Mononuclear cell (primary cell): ENCODE measurements around the gene TRIM29. TPM values are rescaled to one million over a fixed set of nuclear protein-coding genes. Genes with fewer than 3 reads are reported as not detected.

Experiments
- H3K27me3 ChIP-seq: 2 replicates; pipeline ENCODE4 v1.6.0; 2011; ENCODE audit warnings: low read length, control low read depth; ENCODE audit not compliant: insufficient read depth
- H3K4me1 ChIP-seq: 2 replicates; pipeline ENCODE4 v1.5.1; 2011; ENCODE audit warnings: mild to moderate bottlenecking, low read length, control low read depth; ENCODE audit not compliant: insufficient read depth
- H3K4me3 ChIP-seq: 2 replicates; pipeline ENCODE4 v1.5.1; 2011; ENCODE audit warnings: mild to moderate bottlenecking, low read length, moderate library complexity
- H3K9me3 ChIP-seq: 2 replicates; pipeline ENCODE4 v1.5.1; 2011; ENCODE audit warnings: low read depth, mild to moderate bottlenecking, control low read depth, low read length
- total RNA-seq: library from RNA; depleted of rRNA; stranded (reverse); fragments of >200 nt; gene quantifications from one replicate; pipeline ENCODE4 v1.2.3, GENCODE V29; 2012

Gene TRIM29
- total RNA-seq, 1 donor: not detected

DNA sequence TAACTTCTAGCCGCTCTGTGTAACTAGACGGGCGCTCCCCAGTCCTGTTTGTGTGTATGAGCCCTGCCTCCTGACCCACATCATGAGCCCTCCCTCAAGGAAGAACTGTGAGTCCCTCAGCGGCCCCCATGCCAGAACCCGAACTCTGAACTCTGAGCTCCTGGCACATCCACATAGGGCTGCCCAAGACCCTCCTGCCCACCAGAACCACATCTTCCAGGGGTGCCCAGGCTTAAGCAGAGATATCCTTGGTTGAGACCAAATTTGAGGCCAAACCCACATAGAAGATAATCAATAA, 3.0 kb downstream of the TRIM29 start:
- Histone ChIP-seq H3K9me3 (no peaks in the 10 kb centered on the region), H3K4me3 (no peak overlapping the region), H3K4me1 (no peaks in the 10 kb centered on the region), H3K27me3 (no peaks in the 10 kb centered on the region)

DNA sequence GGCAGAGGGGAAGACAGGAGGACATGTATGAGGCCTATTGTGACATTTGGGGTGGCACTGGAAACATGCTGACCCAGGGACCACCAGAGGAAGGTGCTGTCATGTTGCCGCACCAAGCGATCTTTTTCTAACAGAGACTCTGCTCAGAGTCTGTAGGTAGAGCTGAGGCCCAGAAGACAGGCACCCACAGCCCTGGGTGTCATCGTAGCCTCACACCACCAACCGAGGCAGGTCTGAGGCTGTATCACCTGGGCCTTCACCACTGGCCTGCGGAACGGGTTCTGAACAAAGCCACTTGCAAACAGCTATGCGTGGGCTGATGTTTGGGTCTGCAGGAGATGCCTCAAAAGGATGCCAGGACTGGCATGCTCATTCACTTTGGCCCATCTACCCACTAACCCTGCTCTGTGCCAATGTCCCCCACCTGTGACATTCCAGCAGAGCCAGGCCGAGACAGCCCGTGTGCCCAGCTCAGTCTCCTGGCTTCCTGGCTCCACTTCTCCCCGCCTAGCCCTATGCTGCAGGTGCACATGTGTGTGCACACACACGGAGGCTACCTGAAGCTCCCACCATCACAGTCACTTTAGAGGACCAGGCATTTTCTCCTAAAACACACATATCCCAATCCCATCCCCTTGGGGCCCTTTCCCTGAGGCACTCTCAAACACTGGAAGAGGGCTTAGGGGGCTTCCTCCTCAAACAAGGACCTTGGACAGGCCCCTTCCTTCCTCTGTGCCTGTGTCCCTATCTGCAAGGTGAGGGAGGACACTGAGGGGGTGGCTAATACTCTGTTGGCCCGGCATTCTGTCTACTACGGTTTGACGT, 3.6 kb downstream of the TRIM29 start:
- no peaks in the 10 kb centered on the region for H3K9me3 ChIP-seq
- no peak overlapping the region for H3K4me3 ChIP-seq
- H3K4me1 ChIP-seq: no peaks in the 10 kb centered on the region
- no peaks in the 10 kb centered on the region for H3K27me3 ChIP-seq

DNA sequence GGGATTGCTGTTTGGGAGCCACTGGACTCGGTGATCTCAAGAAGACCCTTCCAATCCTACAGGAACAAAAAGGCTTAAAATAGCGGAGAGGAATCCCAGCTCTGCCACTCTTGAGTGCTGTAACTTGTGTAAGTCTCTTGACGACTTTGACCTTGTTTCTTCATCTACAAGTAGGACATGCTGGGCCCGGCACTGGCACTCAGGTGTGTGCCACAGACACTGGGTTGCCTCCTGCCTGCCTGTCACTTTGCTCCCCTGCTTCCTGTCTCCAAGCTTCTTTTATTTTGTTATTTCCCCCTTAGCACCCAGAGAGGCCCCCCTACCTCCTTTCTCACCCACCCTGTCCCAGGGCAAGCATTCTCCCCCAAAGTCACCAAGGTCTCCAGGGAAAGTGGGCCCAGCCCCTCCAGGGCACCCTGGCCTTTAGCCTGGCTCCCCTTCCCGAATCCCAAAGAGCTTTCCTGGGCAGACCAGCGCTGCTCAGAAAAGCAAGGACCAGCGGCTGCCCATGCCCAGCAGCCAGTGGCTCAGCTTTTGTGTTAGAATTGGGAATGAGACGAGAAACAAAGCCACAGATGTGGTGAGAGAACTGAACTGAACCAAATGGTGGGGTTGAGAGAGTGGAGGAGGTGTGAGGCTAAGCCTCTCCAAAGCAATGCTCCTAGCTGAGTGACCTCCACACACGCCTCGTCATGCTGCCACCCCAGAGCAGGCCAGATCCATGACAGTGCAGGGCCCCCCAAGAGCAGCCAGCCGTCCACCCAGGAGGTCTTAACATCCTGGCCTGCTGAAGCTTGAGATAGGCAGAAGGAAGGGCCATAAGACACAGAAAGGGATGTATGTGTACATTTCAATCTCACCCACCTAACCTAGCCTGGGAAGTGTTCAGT, 4.5 kb downstream of the TRIM29 start:
- Histone ChIP-seq H3K4me3 (no peak overlapping the region), H3K27me3 (no peaks in the 10 kb centered on the region), H3K4me1 (no peaks in the 10 kb centered on the region), H3K9me3 (no peaks in the 10 kb centered on the region)

DNA sequence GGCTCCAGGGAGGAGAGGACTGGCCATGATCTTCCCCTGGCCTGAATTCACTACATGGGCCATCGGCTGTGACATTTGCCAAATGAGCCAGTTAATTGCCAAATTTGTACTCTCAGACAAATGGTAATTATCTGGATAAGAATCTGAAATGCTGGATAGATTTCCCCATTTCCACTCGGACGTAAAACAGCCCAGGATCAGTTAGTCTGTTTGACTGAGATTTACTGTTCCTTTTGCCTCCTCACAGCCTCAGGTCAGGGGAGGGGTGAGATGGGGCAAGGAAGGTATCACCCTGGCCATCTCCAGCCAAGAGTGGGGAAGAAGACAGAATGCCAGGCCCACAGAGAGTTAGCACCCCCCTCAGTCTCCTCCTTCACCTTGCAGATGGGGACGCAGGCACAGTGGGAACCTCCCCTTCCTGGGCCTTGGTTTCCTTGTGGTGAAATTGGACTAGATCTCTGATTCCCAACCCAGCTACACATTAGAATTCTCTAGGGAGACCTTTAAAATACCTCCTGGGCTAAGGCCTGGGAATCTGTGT, 5.2 kb downstream of the TRIM29 start:
- Histone ChIP-seq H3K27me3 (no peaks in the 10 kb centered on the region), H3K4me1 (no peaks in the 10 kb centered on the region), H3K4me3 (no peak overlapping the region), H3K9me3 (no peaks in the 10 kb centered on the region)

DNA sequence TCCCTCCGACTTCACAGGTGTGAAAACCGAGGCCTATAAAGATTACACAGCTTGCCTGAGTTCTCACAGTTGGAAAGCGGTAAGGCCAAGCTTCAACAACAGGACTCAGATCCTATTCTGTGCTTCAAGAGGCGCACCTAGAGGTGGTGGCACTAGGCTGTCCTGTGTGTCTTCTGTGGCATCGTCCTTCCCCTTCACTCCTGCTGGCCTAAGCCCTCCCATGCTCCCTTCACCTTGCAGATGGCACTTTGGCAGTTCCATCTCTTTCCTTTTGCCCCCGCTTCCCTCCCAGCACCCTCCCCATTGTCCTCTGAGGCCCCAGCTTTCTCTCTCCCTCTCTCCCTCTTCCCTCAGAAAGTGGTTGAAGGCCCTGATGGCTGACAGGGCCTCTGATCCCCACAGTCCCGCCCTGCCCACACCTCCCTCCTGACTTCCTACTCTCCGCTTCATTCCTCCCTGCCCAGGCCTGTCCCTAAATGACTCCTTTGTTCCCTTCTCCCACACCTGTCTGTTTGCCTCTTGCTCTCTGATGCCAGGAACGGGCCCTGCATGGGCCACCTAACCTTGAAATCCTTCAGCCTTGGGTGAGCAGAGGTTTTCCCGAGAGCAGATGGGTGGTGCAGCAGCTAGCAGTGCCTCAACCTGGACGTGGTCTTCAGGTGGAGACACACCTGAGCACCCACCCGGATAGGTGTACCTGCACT, 5.8 kb downstream of the TRIM29 start:
- no peaks in the 10 kb centered on the region for H3K4me1 ChIP-seq
- H3K27me3 ChIP-seq: no peaks in the 10 kb centered on the region
- H3K9me3 ChIP-seq: no peaks in the 10 kb centered on the region
- H3K4me3 ChIP-seq: no peak overlapping the region

DNA sequence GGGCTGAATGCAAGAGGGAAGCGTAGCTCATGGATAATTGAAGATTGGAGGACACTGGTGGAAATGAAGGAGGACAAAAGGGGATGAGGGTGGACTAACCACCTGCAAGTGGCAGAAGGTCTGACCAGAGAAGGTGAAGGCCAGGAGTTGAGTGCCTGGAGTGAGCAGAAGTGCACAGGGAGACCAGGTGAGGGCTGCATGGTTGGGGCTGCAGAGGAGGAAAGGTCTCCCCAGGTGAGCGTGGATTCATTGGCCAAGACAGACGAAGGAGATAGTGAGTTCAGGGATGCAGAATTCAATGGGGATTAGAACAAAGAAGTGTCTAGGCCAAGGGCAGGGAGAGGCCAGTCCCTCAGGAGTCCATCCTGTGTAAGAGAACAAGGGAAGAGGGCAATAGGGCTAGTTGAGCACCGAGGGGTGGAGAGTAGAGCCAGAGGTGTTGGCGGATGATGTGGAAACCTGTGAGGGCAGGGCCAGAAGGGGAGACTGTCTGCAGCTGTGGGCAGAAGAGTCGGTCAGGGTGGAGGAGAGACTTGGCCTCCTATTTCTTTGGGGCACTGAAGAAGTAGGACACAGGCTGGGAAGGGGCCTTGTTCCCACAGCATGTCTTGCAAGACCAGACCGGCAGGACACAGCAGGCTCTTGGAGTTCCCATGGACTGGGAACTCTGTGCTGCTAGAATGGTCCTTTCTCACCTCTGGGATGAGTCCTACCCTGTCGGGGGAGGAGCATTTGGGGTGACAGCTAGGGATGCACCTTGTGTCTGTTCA, 6.7 kb downstream of the TRIM29 start:
- H3K4me3 ChIP-seq: no peak overlapping the region
- H3K4me1 ChIP-seq: no peaks in the 10 kb centered on the region
- no peaks in the 10 kb centered on the region for H3K9me3 ChIP-seq
- H3K27me3 ChIP-seq: no peaks in the 10 kb centered on the region

DNA sequence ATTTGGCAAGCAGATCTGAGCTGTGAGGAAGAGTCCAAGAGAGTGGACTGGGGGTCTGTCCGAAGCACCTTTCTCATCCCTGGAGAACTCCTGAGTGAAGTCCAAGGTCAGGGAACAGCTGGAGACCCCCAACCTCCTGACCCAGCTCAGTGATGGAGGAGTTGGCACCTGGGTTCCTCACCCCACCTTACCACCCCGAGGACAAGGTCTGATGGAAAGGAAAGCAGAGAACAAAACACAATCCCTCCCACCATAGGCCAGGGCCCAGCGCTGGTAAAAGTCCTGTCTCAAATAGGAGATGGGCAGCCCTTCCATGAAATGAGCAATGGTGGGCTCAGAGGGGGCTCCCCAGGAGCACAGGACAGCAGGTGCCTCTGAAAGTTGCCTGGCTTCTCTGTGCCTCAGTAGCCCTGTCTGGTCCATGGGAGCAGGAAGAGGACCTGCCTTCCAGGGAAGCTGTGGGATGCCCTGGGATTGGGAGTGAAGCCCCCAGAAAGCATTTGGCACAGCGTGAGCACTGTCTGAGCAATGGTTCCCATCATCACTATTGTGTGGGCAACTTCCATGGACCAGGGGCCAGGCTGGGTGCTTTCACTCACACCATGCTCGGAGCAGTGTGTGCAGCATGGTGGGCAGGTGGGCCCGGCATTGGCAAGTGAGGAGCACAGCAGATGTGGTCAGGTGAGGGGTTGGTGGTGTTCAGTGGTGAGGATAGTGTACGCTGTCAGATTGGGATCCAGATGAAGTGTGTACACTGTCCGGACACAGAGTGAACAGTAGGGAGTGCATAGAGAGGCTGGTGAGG, 7.5 kb downstream of the TRIM29 start:
- H3K9me3 ChIP-seq: no peaks in the 10 kb centered on the region
- no peak overlapping the region for H3K4me3 ChIP-seq
- H3K27me3 ChIP-seq: no peaks in the 10 kb centered on the region
- no peaks in the 10 kb centered on the region for H3K4me1 ChIP-seq

DNA sequence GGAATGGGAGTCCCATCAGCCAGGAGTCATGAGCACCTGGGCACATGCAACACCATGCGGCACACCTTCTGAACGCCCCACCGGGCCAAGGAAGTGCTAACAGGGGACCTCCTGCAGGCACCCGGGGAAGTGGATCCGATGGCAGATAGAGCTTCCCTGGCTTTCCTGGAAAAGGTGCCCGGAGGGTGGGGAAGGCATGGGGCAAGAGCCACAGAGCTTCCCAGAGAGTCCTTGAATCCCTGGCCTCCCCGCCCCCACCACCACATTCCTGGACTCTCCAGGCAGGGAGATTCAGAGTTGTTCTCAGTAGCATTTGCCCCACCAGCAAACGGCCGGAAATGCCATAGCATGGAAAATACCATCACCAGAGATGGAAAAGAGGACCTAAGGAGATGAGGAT, 8.3 kb downstream of the TRIM29 start:
- H3K27me3 ChIP-seq: no peaks in the 10 kb centered on the region
- no peaks in the 10 kb centered on the region for H3K4me1 ChIP-seq
- no peaks in the 10 kb centered on the region for H3K9me3 ChIP-seq
- H3K4me3 ChIP-seq: no peak overlapping the region

DNA sequence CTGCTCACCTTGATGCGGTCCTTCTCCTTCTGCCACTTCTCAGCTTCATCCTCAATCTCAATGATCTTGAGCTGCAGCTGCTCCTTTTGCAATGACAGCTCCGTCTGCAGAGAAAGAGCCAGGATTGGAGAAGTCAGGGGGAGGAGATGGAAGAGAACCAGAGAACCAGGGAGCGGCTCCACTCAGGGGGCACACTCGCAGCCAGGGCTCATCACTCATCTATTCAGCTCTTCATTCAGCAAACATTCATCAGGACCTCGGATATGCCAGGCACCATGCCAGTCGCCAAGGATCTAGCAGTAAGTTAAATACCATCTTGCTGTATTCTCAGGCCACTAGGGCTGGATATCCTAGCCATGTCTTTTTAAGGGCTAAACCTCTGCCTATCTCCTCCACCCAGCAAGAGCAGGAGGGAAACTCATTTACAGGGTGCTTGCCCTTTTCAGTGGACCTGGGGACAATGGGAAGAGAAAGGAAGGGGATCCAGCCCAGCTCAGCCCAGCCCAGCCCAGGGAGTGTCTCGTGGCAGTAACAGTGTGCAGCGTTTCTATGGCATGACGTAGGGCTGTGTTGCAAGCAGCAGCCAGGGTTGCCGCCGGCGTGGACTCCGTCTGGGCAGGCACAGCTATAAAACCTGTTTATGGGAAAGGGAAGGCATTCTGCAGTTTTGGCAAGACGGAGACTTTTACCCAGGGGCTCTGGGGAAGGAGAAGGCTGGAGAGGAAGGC, 9.4 kb downstream of the TRIM29 start:
- H3K9me3 ChIP-seq: no peaks in the 10 kb centered on the region
- H3K4me3 ChIP-seq: no peak overlapping the region
- no peaks in the 10 kb centered on the region for H3K4me1 ChIP-seq
- no peaks in the 10 kb centered on the region for H3K27me3 ChIP-seq

DNA sequence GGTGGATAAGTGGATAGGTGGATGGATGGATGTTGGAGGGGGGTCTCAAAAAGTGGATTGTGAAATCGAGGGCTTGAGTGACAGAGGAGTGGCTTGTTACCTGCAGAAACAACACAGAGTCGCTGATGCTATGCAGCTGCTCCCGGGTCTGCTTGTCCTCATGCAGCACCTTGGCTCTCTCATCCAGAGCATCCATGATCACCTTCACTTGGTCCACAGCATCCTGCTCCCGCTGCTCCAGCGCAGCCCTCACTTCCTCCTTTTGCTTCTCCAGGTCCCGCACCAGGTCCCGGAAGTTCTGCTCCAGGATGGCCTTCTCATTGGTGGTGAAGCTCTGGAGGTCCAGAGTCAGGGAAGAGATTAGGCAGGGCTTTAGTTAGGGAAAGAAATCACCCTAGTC, 10.7 kb downstream of the TRIM29 start:
- no peak overlapping the region for H3K4me3 ChIP-seq
- no peaks in the 10 kb centered on the region for H3K27me3 ChIP-seq
- H3K4me1 ChIP-seq: no peaks in the 10 kb centered on the region
- no peaks in the 10 kb centered on the region for H3K9me3 ChIP-seq

DNA sequence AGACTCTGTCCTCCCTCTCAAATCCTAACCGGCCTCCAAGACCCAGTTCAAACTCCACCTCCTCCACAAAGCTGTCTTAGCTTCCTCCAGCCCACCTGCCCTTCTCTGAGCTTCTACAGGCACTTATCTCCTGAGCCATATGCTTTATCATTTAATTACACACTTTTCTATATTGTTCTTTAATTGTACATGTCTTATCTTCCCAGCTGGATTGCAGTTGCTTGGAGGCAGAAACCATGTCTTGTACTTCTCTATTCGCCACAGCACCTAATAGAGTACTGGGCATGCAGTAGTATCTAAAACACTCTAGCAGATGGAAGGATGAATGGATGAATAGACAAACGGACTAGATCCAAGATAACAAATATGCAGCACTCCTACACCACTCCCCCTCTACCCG, 11.3 kb downstream of the TRIM29 start:
- Histone ChIP-seq H3K4me1 (no peaks in the 10 kb centered on the region), H3K9me3 (no peaks in the 10 kb centered on the region), H3K4me3 (no peak overlapping the region), H3K27me3 (no peaks in the 10 kb centered on the region)

DNA sequence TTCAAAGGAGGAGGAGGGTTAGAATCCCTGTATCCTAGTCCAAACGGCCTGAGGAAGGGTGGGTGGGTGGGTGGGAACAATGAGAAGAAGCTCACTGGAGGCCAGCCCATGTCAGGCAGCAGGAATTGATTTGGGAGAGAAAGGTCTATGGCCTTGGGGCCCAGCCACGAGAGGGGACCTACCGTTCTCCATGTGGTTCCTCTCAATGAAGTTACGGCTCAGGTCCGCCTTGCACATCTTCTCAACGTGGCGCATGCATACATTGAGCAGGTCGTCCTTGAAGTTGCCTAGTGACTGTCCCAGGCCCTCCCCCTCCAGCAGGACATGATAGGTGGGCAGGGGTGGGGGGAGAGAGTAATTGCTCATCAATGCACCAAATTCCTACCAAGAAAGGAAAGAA, 12.4 kb downstream of the TRIM29 start:
- no peaks in the 10 kb centered on the region for H3K9me3 ChIP-seq
- no peak overlapping the region for H3K4me3 ChIP-seq
- no peaks in the 10 kb centered on the region for H3K27me3 ChIP-seq
- no peaks in the 10 kb centered on the region for H3K4me1 ChIP-seq

DNA sequence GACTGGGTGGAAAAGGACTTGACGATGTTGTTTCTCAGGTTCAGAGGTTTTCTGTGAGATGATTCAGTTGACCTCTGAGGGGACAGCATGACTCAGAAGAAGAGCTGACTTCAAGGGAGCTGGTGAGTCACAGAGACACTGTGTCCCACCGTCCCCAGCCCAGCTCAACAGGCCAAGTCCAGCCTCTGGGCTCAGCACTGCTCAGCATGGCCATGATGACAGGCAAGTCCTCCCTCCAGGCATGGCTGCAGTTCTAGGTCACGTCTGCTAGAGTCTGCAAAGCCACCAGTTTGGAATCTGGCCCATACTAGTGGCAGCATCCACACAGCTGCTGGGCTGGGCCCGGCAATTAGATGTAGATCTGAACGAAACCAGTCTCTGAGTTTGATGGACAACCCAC, 12.9 kb downstream of the TRIM29 start:
- Histone ChIP-seq H3K4me3 (no peak overlapping the region), H3K27me3 (no peaks in the 10 kb centered on the region), H3K9me3 (no peaks in the 10 kb centered on the region), H3K4me1 (no peaks in the 10 kb centered on the region)
